GM21717 (cell line): ENCODE measurements around the gene NTSR1.

Experiments
- ATAC-seq: cut with Tn5 transposase; IDR thresholded peaks from one replicate; pipeline ENCODE4 v1.9.1; 2021; ENCODE audit warnings: mild to moderate bottlenecking, moderate library complexity; ENCODE audit not compliant: unreplicated experiment

NTSR1 gene

DNA sequence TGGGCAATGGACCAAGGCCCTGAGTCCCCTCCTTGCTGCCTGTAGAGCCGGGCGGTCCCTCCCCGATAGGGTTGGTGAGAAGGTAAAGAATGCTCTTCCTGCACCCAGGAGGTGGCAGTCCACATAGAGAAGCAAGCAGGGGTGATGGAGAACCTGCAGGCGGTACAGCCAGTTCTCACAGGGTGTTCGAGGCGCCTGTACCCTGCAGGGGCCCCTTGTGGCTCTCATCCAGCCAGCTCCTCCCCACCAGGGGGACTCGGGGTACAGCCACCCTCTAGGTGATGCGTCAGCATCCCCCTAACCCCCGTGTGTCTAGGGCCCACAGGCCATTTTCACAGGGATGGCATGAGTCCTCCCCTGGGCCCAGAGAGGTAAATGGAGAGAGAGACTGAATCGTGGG is 103.1 kb downstream of the NTSR1 start:
- no peak for ATAC-seq
